SK-N-SH treated with all-trans-retinoic acid at 6 μM for 48 hours (cell line): Measurements from ENCODE around the gene MMP25.

ENCODE experiments used
- ATAC-seq: fragments of 200-7000 bp; cut with Tn5 transposase; 3 replicates; pipeline ENCODE4 v1.9.1; 2020; ENCODE audit warnings: mild to moderate bottlenecking, moderate library complexity
- ARNTL ChIP-seq: fragments of 450-650 bp; formaldehyde crosslinking; IDR thresholded peaks from 2 replicates; pipeline ENCODE4 v1.5.0; 2020; ENCODE audit warnings: low read depth, mild to moderate bottlenecking, moderate library complexity, borderline replicate concordance
- CREB5 ChIP-seq: fragments of 250-450 bp; sonication (Bioruptor Pico); IDR thresholded peaks from 2 replicates; pipeline ENCODE4 v1.5.1; 2020; ENCODE audit warnings: low read depth, mild to moderate bottlenecking, moderate library complexity
- CSDC2 ChIP-seq: fragments of 250-450 bp; sonication (Bioruptor Pico); IDR thresholded peaks from 2 replicates; pipeline ENCODE4 v1.5.0; 2020; ENCODE audit warnings: mild to moderate bottlenecking, moderate library complexity
- GLIS3 ChIP-seq: fragments of 250-450 bp; sonication (Bioruptor Pico); IDR thresholded peaks from 2 replicates; pipeline ENCODE4 v1.5.0; 2020; ENCODE audit warnings: mild to moderate bottlenecking, moderate library complexity
- ISL1 ChIP-seq: fragments of 250-450 bp; sonication (Bioruptor Pico); IDR thresholded peaks from 2 replicates; pipeline ENCODE4 v2.1.2; 2022; ENCODE audit warnings: mild to moderate bottlenecking, moderate library complexity
- OSR1 ChIP-seq: fragments of 250-450 bp; sonication (Bioruptor Pico); IDR thresholded peaks from 2 replicates; pipeline ENCODE4 v1.8.0; 2022; ENCODE audit warnings: moderate library complexity, mild to moderate bottlenecking, inconsistent platforms
- PATZ1 ChIP-seq: fragments of 250-450 bp; sonication (Bioruptor Pico); IDR thresholded peaks from 2 replicates; pipeline ENCODE4 v1.8.0; 2020; ENCODE audit warnings: mild to moderate bottlenecking, moderate library complexity, borderline replicate concordance
- PPARA ChIP-seq: fragments of 250-450 bp; sonication (Bioruptor Pico); IDR thresholded peaks from 2 replicates; pipeline ENCODE4 v1.5.0; 2020; ENCODE audit warnings: mild to moderate bottlenecking, borderline replicate concordance
- RARB ChIP-seq: fragments of 250-450 bp; sonication (Bioruptor Pico); IDR thresholded peaks from 2 replicates; pipeline ENCODE4 v1.8.0; 2021; ENCODE audit warnings: mild to moderate bottlenecking, moderate library complexity
- SNAI2 ChIP-seq: fragments of 250-450 bp; sonication (Bioruptor Pico); IDR thresholded peaks from 2 replicates; pipeline ENCODE4 v1.5.0; 2020; ENCODE audit warnings: mild to moderate bottlenecking, moderate library complexity
- TCF4 ChIP-seq: fragments of 250-450 bp; sonication (Bioruptor Pico); IDR thresholded peaks from 2 replicates; pipeline ENCODE4 v1.8.0; 2021; ENCODE audit warnings: mild to moderate bottlenecking, moderate library complexity, borderline replicate concordance
- TSHZ2 ChIP-seq: fragments of 250-450 bp; sonication (Bioruptor Pico); IDR thresholded peaks from 2 replicates; pipeline ENCODE4 v1.5.0; 2020; ENCODE audit warnings: mild to moderate bottlenecking, moderate library complexity
- ZC3H10 ChIP-seq: fragments of 250-450 bp; sonication (Bioruptor Pico); IDR thresholded peaks from 2 replicates; pipeline ENCODE4 v1.5.1; 2021; ENCODE audit warnings: mild to moderate bottlenecking, moderate library complexity
- ZNF565 ChIP-seq: fragments of 450-650 bp; formaldehyde crosslinking; conservative IDR thresholded peaks from 2 replicates; pipeline ENCODE4 v1.5.0; 2020; ENCODE audit warnings: low read depth, mild to moderate bottlenecking, moderate library complexity
- ZNF8 ChIP-seq: fragments of 450-650 bp; formaldehyde crosslinking; IDR thresholded peaks from 2 replicates; pipeline ENCODE4 v1.5.0; 2020; ENCODE audit warnings: mild to moderate bottlenecking, moderate library complexity

MMP25 gene

GRCh38 chr16:3020247-3020603, 26.1 kb upstream of the MMP25 start, which contains the start of gene TNFRSF12A:
TSS of gene TNFRSF12A (plus strand) at chr16:3020368. CDS start at chr16:3020398, 30 bp downstream.
- ATAC-seq = peak; percentile 2; the same call in 2 of the 3 replicates
- TF ChIP-seq RARB (CRISPR knock-in tag) = no peak
- 0 out of 2 replicates have a peak, but pooled peaks have one; percentile 16 for TF ChIP-seq CSDC2

GRCh38 chr16:3020604-3021448, 25.5 kb upstream of the MMP25 start:
- peak; percentile 29 for ATAC-seq
- TF ChIP-seq PATZ1 (CRISPR knock-in tag) = peak; percentile 98
- TF ChIP-seq ZC3H10 = peak; percentile 30; the same call in 1 of the 2 replicates
- TF ChIP-seq ISL1 (CRISPR knock-in tag) = 0 out of 2 replicates have a peak, but pooled peaks have one; percentile 13
- TF ChIP-seq ZNF565 (CRISPR knock-in tag) = no peak
- peak; percentile 73; the same call in 1 of the 2 replicates for TF ChIP-seq CREB5
- TF ChIP-seq OSR1 (CRISPR knock-in tag) = no peak
- TF ChIP-seq ZNF8 (CRISPR knock-in tag) = no peak
- no peak for TF ChIP-seq TCF4
- TF ChIP-seq ARNTL (CRISPR knock-in tag) = no peak
- TF ChIP-seq GLIS3 (CRISPR knock-in tag) = peak; percentile 88
- TF ChIP-seq CSDC2 = 0 out of 2 replicates have a peak, but pooled peaks have one; percentile 12
- no peak for TF ChIP-seq SNAI2 (CRISPR knock-in tag)
- no peak for TF ChIP-seq PPARA (CRISPR knock-in tag)
- TF ChIP-seq, all 23 proteins: peak for 6

GRCh38 chr16:3021449-3022207, 24.7 kb upstream of the MMP25 start:
- ATAC-seq = peak; percentile 41
- TF ChIP-seq OSR1 (CRISPR knock-in tag) (no peak), RARB (CRISPR knock-in tag) (no peak), TCF4 (no peak), ZC3H10 (no peak), PATZ1 (CRISPR knock-in tag) (no peak), TSHZ2 (no peak), ZNF565 (CRISPR knock-in tag) (no peak)

- TF ChIP-seq PATZ1 (CRISPR knock-in tag) (peak; percentile 90; the same call in 1 of the 2 replicates), ARNTL (CRISPR knock-in tag) (no peak), GLIS3 (CRISPR knock-in tag) (peak; percentile 11; the same call in 1 of the 2 replicates)
- ATAC-seq = peak; percentile 31
Measured at GRCh38 chr16:3022208-3022683, 24.1 kb upstream of the MMP25 start.
